Prostate gland (tissue), 2 donors: ENCODE results near the gene NOTCH2.
"Not testable (repeated sequence)": the region's sequence is repeated elsewhere in the genome, so short reads cannot be mapped to it uniquely, and the experiment has no call there.

Experiments used
- POLR2A ChIP-seq: fragments of 450-650 bp; IDR thresholded peaks from one replicate; pipeline ENCODE4 v1.6.1; 2016; ENCODE audit warnings: antibody characterized with exemption, mild to moderate bottlenecking
- POLR2AphosphoS5 ChIP-seq: sonication (generic); formaldehyde crosslinking; IDR thresholded peaks from one replicate; pipeline ENCODE4 v1.6.1; 2017; ENCODE audit warnings: antibody characterized with exemption
- TF ChIP-seq, protein P1 (sequence below), 4 experiments: fragments of 200-600 bp in 2 of 4; fragments of 450-650 bp in 2 of 4; sonication (generic) in 2 of 4; IDR thresholded peaks; 1 replicate in 3 of 4; 2 replicates in 1 of 4; pipeline ENCODE4 v1.5.1; 2016 to 2019; ENCODE audit warnings: antibody characterized with exemption in 4 of 4, mild to moderate bottlenecking in 2 of 4, moderate library complexity in 2 of 4

DNA sequence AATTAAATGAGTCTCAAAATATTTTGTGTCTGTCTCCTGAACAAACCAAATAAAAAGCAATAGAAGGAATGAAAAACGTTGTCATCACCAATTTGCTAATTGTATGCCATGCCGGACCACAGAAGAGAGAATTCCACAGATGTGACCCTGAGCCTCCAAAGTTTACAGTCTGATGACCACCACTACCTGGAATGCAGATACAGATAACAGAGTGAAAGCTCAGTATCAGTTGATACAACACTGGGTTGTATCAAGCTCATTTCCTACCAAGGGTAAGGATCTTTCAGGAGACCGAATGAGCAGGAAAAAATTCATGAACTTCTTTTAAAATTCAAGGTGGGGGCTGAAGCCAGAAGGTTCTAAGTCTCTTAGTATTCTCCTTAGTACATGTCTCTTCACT, 42.3 kb upstream of the NOTCH2 start:
- TF ChIP-seq POLR2A, POLR2AphosphoS5: not testable (repeated sequence)
- TF ChIP-seq, protein P1, sequence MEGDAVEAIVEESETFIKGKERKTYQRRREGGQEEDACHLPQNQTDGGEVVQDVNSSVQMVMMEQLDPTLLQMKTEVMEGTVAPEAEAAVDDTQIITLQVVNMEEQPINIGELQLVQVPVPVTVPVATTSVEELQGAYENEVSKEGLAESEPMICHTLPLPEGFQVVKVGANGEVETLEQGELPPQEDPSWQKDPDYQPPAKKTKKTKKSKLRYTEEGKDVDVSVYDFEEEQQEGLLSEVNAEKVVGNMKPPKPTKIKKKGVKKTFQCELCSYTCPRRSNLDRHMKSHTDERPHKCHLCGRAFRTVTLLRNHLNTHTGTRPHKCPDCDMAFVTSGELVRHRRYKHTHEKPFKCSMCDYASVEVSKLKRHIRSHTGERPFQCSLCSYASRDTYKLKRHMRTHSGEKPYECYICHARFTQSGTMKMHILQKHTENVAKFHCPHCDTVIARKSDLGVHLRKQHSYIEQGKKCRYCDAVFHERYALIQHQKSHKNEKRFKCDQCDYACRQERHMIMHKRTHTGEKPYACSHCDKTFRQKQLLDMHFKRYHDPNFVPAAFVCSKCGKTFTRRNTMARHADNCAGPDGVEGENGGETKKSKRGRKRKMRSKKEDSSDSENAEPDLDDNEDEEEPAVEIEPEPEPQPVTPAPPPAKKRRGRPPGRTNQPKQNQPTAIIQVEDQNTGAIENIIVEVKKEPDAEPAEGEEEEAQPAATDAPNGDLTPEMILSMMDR (IDR thresholded peaks at IDR 0.05): not testable (repeated sequence)
